HEK293 (cell line): ENCODE results near the gene KRTAP12-4.

ENCODE experiments used
- BCL11A ChIP-seq: fragments of 450-650 bp; formaldehyde crosslinking; IDR thresholded peaks from 2 replicates; pipeline ENCODE4 v1.5.1; 2016; ENCODE audit warnings: low read depth, missing biosample characterization, missing genetic modification characterization
- ZBTB21 ChIP-seq: fragments of 450-650 bp; formaldehyde crosslinking; IDR thresholded peaks from 2 replicates; pipeline ENCODE4 v1.5.1; 2017; ENCODE audit warnings: missing biosample characterization, missing genetic modification characterization

DNA sequence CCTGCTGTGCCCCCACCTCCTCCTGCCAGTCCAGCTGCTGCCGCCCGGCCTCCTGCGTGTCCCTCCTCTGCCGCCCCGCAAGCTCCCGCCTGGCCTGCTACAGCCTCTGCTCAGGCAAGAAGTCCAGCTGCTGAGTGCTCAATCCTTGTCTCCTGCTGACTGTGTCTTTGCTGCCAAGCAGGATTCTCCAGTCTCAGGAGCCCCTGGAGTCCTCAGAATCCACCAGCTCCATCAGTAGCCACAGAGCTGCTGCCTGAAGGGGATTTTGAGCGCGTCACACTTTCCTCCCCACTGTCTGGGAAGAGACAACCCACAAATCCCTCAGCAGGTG is 7.3 kb downstream of the KRTAP12-4 start:
- TF ChIP-seq ZBTB21 (no peak), BCL11A (tag by site-specific recombination) (no peak)
